ENCODE data around the gene ZNF691.

The ZNF691 gene

GRCh38 chr1:42822800-42823392, 23.5 kb upstream of the ZNF691 start:
- TF ChIP-seq GATA3 (IDR thresholded peaks at IDR 0.05; ENCODE audit: low read depth, low read length) (peak; percentile 86), GATA2 (IDR thresholded peaks at IDR 0.05; ENCODE audit: low read depth, low read length) (peak; percentile 52; the same call in 1 of the 2 replicates)

- TF ChIP-seq GATA2 (IDR thresholded peaks at IDR 0.05; ENCODE audit: low read depth, low read length) (no peak), GATA3 (IDR thresholded peaks at IDR 0.05; ENCODE audit: low read depth, low read length) (no peak)
Measured at GRCh38 chr1:42824481-42825035, 21.9 kb upstream of the ZNF691 start.

- TF ChIP-seq GATA3 (IDR thresholded peaks at IDR 0.05; ENCODE audit: low read depth, low read length) = no peak
- no peak for TF ChIP-seq GATA2 (IDR thresholded peaks at IDR 0.05; ENCODE audit: low read depth, low read length)
Measured at GRCh38 chr1:42825036-42825851, 21.2 kb upstream of the ZNF691 start.

- TF ChIP-seq GATA3 (IDR thresholded peaks at IDR 0.05; ENCODE audit: low read depth, low read length) (no peak), GATA2 (IDR thresholded peaks at IDR 0.05; ENCODE audit: low read depth, low read length) (no peak)
Measured at GRCh38 chr1:42830631-42831030, 15.8 kb upstream of the ZNF691 start.

GRCh38 chr1:42831273-42831672, 15.1 kb upstream of the ZNF691 start:
- TF ChIP-seq GATA2 (IDR thresholded peaks at IDR 0.05; ENCODE audit: low read depth, low read length) (no peak), GATA3 (IDR thresholded peaks at IDR 0.05; ENCODE audit: low read depth, low read length) (no peak)

- no peak for TF ChIP-seq GATA2 (IDR thresholded peaks at IDR 0.05; ENCODE audit: low read depth, low read length)
- TF ChIP-seq GATA3 (IDR thresholded peaks at IDR 0.05; ENCODE audit: low read depth, low read length) = no peak
Measured at GRCh38 chr1:42832641-42833240, 13.7 kb upstream of the ZNF691 start.

GRCh38 chr1:42833981-42834380, 12.4 kb upstream of the ZNF691 start:
- no peak for TF ChIP-seq GATA2 (IDR thresholded peaks at IDR 0.05; ENCODE audit: low read depth, low read length)

- TF ChIP-seq GATA3 (IDR thresholded peaks at IDR 0.05; ENCODE audit: low read depth, low read length) (no peak), GATA2 (IDR thresholded peaks at IDR 0.05; ENCODE audit: low read depth, low read length) (no peak; the same call in 1 of the 2 replicates)
Measured at GRCh38 chr1:42834803-42835202, 11.6 kb upstream of the ZNF691 start.

- TF ChIP-seq GATA3 (IDR thresholded peaks at IDR 0.05; ENCODE audit: low read depth, low read length) (no peak), GATA2 (IDR thresholded peaks at IDR 0.05; ENCODE audit: low read depth, low read length) (no peak)
Measured at GRCh38 chr1:42835422-42835821, 11.0 kb upstream of the ZNF691 start.

GRCh38 chr1:42837709-42838108, 8.7 kb upstream of the ZNF691 start:
- TF ChIP-seq GATA3 (IDR thresholded peaks at IDR 0.05; ENCODE audit: low read depth, low read length) (no peak), GATA2 (IDR thresholded peaks at IDR 0.05; ENCODE audit: low read depth, low read length) (no peak)

- TF ChIP-seq GATA3 (IDR thresholded peaks at IDR 0.05; ENCODE audit: low read depth, low read length) (no peak), GATA2 (IDR thresholded peaks at IDR 0.05; ENCODE audit: low read depth, low read length) (no peak)
Measured at GRCh38 chr1:42838482-42839190, 7.8 kb upstream of the ZNF691 start.

- TF ChIP-seq GATA3 (IDR thresholded peaks at IDR 0.05; ENCODE audit: low read depth, low read length) (no peak), GATA2 (IDR thresholded peaks at IDR 0.05; ENCODE audit: low read depth, low read length) (no peak)
Measured at GRCh38 chr1:42841010-42841409, 5.4 kb upstream of the ZNF691 start.

GRCh38 chr1:42841440-42842147, 4.8 kb upstream of the ZNF691 start:
- TF ChIP-seq GATA3 (IDR thresholded peaks at IDR 0.05; ENCODE audit: low read depth, low read length) (no peak), GATA2 (IDR thresholded peaks at IDR 0.05; ENCODE audit: low read depth, low read length) (no peak)

Data from SH-SY5Y (cell line).